AG20443 (cell line): ENCODE results near the gene OR14A16.
A peak's percentile ranks its signal among the peaks of the same experiment; 100 is the strongest.

Experiments used
- DNase-seq: peaks from one replicate; pipeline ENCODE4 v3.0.0; 2012; ENCODE audit warnings: low spot score, mixed read lengths

OR14A16 gene, protein sequence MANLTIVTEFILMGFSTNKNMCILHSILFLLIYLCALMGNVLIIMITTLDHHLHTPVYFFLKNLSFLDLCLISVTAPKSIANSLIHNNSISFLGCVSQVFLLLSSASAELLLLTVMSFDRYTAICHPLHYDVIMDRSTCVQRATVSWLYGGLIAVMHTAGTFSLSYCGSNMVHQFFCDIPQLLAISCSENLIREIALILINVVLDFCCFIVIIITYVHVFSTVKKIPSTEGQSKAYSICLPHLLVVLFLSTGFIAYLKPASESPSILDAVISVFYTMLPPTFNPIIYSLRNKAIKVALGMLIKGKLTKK

GRCh38 chr1:247824023-247824422 is at the start of gene OR14A16:
OR14A16 (minus strand) TSS chr1:247824119; CDS start chr1:247815729, 8,390 bp downstream.
- no peak for DNase-seq

- DNase-seq: no peak
Measured at GRCh38 chr1:247865416-247865815, 41.5 kb upstream of the OR14A16 start.

DNA sequence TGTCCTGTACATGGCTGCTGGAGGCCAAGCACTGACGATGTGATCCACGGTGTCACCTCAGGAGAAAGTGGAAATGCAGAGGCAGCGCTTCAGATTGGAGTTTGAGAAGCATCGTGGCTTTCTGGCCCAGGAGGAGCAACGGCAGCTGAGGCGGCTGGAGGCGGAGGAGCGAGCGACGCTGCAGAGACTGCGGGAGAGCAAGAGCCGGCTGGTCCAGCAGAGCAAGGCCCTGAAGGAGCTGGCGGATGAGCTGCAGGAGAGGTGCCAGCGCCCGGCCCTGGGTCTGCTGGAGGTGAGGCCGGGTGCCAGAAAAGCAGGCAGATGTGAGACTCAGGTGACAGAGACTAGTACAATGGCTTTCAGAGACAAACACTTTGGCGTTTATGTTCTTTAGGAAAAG is 40.7 kb upstream of the OR14A16 start:
- DNase-seq: no peak

DNA sequence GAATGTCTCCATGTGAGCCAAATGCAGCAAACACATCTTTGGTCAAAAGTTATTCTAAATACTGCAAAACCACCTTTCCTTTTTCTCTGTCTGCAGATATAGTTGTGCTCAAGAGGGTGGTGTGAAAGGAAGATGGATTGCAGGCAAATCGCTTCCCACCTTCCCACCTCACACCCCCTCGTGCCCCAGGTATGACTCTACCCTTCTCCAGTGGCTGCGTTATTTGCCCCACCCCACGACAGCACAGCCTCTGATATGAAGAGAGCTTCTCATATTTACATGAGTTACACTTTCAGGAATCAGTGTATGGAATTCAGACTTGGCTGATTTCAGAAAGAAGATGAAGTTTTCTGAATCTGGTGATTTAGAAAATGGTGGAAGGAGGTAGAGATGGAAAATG is 38.8 kb upstream of the OR14A16 start:
- no peak for DNase-seq

GRCh38 chr1:247857985-247858619 is 34.2 kb upstream of the OR14A16 start:
- no peak for DNase-seq

DNA sequence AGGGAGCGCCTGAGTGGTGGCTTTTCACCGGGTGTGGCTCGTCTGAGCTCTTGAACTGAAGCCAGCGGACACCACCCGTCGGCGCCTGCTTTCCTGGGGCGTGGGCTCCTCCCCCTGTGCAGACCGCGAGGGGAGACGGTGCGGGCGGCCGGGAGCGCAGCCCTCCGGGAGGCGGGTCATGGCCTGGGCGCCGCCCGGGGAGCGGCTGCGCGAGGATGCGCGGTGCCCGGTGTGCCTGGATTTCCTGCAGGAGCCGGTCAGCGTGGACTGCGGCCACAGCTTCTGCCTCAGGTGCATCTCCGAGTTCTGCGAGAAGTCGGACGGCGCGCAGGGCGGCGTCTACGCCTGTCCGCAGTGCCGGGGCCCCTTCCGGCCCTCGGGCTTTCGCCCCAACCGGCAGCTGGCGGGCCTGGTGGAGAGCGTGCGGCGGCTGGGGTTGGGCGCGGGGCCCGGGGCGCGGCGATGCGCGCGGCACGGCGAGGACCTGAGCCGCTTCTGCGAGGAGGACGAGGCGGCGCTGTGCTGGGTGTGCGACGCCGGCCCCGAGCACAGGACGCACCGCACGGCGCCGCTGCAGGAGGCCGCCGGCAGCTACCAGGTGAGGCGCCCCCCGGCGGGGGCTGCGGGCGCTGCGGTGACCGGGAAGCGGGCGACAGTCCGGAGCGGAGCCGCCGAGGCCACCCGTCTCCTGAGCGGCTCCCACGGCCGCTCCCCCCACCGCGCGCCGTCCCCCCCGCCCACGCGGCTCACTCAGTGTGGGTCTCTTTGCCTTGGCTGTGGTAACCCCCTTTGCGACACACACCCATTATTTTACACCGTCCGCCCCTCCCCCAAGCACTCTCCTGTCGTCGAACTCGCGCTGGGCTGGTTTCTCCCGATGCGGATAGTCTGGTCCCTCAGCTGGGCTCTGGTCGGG is 33.4 kb upstream of the OR14A16 start, which contains the start of gene TRIM58:
TSS of gene TRIM58 (plus strand) at position 119 of the 916 bp plus-strand sequence. CDS start at position 179, 60 bp downstream.
- peak; percentile 8 for DNase-seq

GRCh38 chr1:247855911-247856310 is 32.0 kb upstream of the OR14A16 start:
- DNase-seq: no peak

DNA sequence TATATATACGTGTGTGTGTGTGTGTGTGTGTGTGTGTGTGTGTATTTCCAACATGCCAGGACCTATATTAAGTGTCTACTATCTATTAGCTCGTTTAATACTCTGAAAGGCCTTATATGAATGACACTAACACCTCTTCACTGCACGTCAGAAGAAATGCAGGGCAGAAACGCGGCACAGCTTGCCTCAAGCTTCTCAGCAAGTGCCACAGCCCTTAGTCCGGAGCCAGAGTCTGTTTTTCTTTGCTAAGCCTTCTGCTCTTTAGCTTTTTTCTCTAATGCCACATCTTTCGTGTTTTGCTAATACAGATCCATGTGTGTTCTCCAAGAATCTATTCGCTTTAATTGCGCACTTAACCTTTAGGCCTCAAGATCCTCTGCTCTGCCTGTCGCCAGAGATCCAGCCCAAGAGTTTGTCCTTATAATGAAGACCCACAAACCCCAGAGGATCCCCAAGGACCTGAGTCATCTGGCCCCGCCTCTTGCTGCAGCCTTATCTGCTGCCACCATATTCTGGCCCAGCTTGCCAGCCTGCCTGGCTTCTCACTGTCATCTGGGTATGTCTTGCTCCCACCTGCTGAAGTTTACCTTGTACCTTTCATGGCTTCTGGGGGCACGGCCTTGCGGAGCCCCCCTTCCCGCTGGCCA is 31.1 kb upstream of the OR14A16 start:
- no peak for DNase-seq

DNA sequence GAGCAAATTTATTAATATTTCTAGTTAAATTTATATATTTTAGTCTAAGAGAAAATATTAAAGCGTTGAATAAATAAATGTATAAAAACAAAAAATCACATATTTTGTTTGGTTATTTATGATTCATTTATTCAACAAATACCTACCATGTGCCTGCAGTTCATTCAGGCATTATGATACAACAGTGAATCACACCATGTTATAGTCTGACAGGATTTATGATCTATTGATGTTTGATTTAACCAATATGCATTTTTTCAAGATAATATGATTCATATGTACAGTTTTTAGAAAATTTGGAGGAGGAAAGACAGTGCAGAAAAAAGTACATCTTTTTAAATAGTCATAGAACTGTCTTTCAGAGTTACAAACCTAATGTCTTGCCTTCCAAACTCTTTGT is 25.7 kb upstream of the OR14A16 start:
- DNase-seq: no peak

DNA sequence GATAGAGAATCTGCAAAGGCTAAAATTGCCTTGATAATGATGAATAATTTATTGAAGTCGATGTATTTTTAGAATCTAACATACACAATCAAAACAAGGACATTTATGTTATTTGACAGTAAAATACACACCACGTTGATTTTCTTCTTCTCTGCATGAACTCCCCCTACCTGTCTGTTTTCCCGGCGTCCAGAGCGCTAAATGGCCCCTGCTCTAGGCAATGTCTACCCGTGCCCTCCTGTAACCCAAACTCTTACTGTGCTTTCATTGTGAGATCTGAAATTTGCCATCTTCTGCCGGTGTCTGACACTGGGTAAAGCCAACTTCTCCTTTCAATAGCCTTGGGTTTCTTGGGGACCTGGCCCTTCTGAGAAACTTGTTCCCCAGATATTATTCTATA is 24.4 kb upstream of the OR14A16 start:
- DNase-seq: no peak

- DNase-seq: no peak
Measured at GRCh38 chr1:247845693-247846017, 21.7 kb upstream of the OR14A16 start.

DNA sequence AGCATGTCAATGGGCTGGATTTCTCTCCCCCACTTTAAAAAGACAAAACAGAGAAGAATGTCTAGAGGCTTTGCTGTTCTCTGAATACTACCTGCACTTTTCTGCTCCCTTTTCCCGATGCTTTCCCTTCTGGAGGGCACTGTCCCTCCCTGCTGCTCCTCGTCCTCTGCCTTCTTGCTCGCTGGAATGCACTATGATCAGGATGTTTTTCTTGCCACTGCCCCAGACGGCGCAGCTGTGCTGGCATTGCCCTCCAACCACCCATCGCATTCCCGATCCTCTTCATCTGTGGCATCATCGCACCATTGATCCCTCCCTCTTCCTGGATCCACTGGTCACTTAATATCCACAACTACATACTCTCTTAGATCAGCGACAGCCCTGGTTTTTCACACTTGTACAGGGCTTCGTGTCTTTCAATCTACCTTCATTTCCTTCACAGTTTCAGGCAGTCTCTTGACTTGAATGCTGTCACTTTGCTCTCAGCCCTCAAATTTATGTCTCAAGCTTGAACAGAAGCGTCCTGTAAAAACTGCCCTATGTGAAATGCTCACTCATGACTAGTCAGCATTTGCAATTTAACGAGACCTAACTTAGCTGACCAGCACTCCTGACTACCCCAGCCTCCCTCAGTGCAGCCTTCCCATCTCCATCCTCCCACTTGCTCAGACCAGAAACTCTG is 21.2 kb upstream of the OR14A16 start:
- no peak for DNase-seq

- no peak for DNase-seq
Measured at GRCh38 chr1:247843411-247843810, 19.5 kb upstream of the OR14A16 start.

DNA sequence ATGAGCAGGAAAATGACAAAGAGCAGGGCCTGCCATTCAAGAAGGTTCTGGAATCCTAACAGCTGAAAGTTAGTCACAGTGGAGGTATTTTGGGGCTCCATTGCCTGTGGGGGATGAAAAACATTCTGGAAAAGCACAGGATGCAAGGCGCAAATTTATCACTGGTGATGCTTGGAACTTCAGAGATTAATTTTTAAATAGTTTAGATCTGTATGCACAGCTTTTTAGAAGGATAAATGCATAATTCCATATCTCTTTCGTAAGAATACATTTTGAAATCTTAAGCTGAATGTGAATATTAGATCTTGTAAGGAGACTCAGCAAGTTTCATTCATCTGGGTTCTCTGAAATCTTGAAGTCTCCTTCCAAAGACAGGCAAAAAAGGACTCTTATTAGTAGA is 17.9 kb upstream of the OR14A16 start, which contains the start of gene OR11L1:
TSS of gene OR11L1 (minus strand) at position 101 of the 400 bp plus-strand sequence. CDS start at position 101, 0 bp downstream.
- no peak for DNase-seq

- DNase-seq: no peak
Measured at GRCh38 chr1:247840818-247841217, 16.9 kb upstream of the OR14A16 start.

DNA sequence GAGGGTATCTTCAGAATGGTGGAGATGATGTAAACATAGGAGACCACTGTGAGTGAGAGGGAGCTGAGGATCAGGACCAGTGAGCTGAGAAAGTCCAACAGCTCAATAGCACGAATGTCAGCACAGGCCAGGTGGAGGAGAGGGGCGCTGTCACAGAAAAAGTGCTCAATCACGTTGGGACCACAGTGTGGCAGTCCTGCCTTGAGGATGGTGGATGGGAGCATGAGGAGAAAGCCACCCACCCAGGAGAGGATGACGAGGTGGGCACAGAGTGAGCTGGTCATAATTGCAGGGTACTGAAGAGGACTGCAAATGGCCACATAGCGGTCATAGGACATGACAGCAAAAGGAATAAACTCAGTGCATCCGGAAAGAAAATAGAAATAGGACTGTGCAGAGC is 9.7 kb upstream of the OR14A16 start:
- DNase-seq: no peak

- no peak for DNase-seq
Measured at GRCh38 chr1:247829656-247830055, 5.7 kb upstream of the OR14A16 start.

DNA sequence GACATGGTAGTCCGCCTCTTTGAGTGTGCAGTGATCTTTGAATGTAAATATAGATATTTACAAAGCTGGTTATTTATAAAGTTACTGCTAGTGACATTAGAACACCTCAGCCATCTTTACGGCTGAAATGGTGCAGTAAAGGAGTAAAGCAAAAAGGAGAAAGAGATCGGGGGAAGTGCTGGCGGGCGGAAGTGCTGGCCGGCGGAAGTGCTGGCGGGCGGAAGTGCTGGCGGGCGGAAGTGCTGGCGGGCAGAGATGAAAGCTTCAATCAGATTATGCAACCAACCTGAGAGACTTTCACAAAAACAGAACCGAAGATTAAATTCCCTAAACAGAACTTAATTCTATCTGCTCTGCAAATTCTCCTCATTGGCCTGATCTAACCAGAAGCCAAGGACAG is 1.4 kb upstream of the OR14A16 start:
- DNase-seq: no peak

GRCh38 chr1:247822060-247822459 is 1.9 kb downstream of the OR14A16 start:
- DNase-seq: no peak

GRCh38 chr1:247812637-247813036 is 11.3 kb downstream of the OR14A16 start:
- DNase-seq: no peak

DNA sequence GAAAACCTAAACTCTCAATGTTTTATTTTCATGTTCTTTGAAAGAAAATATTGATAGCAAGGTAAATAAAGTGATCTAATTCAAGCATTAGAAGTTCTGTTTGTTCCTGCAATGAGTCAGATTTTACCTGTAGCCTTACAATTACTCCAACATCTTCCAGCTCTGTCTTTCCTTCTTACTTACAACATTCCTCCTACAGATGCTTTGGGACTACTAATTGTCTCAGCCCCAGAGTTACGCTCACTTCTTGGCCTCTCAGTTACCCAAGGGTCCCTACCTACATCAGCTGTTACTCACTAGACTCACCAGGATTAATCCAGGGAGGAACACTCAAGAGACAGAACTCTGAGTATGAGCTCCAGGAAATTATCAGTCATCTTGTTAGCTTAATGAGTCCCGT is 26.4 kb downstream of the OR14A16 start:
- DNase-seq: no peak

- DNase-seq: no peak
Measured at GRCh38 chr1:247769603-247770002, 54.3 kb downstream of the OR14A16 start.
